Measurements from ENCODE around the gene BPNT1. TPM values are rescaled to one million over a fixed set of nuclear protein-coding genes. Genes with fewer than 3 reads are reported as not detected.

BPNT1 gene
- total and polyA plus RNA-seq, 2 donors (not counting 3 experiments of a cell fraction or from before 2014, with no cell fraction given): 20.3 to 29.0 TPM

GRCh38 chr1:220067269-220068204 is 22.1 kb downstream of the BPNT1 start:
- Histone ChIP-seq H4K20me1 (replicated peaks; ENCODE audit: control insufficient read depth, extremely low read depth, insufficient read depth, low read length) (no peaks in the 10 kb centered on the region), H3K27ac (ENCODE audit: insufficient read depth, low read depth, low read length) (no peak overlapping the region), H3K9me3 (replicated peaks; ENCODE audit: control insufficient read depth, insufficient read depth, low read length) (no peaks in the 10 kb centered on the region), H3K79me2 (ENCODE audit: control insufficient read depth, insufficient read depth, low read length) (no peaks in the 10 kb centered on the region), H2AFZ (ENCODE audit: low read depth, low read length) (no peak overlapping the region), H3K4me2 (ENCODE audit: insufficient read depth, low read length) (no peak overlapping the region), H3K4me3 (replicated peaks in 1 of 3; ENCODE audit: insufficient read depth in 1 of 3, low read depth in 1 of 3, low read length in 3 of 3) (no peak overlapping the region), H3K9me1 (replicated peaks; ENCODE audit: control insufficient read depth, extremely low read depth, insufficient read depth, low read length) (no peaks in the 10 kb centered on the region), H3K27me3 (ENCODE audit: control insufficient read depth in 2 of 2, insufficient read depth in 2 of 2, low read length in 2 of 2) (no peaks in the 10 kb centered on the region), H3K4me1 (ENCODE audit: control insufficient read depth, extremely low read depth, insufficient read depth, low read length) (peaks cover 4% of the 10 kb centered on the region), H3K9ac (replicated peaks; ENCODE audit: extremely low read depth, insufficient read depth, low read length) (no peak overlapping the region), H3K36me3 (ENCODE audit: control insufficient read depth in 2 of 2, extremely low read depth in 1 of 2, insufficient read depth in 2 of 2, low read length in 2 of 2) (peaks cover 3 to 7% of the 10 kb centered on the region in 2 experiments)
- no TSS peak for BruUV-seq (replicated peaks)
- intact Hi-C loops (cut with micrococcal nuclease) (no loop called here), dilution Hi-C loops (cut with MboI; ENCODE audit: extremely low pct_ligation_motif_present, low sequenced_read_pairs) (no loop called here)
- DNase-seq (ENCODE audit: low read depth, low spot score) (no peak), FAIRE-seq (no peak)
- CTCF ChIA-PET: interaction anchor here (0.8 to 1.0 kb wide), 2 partner anchors 22 to 46 kb away, joined by 3 read pairs; partner anchors contain the start of gene BPNT1
- TF ChIP-seq FOS (IDR thresholded peaks at IDR 0.05; ENCODE audit: borderline replicate concordance, insufficient read depth, low read length) (peak; percentile 61), JUN (IDR thresholded peaks at IDR 0.05; ENCODE audit: borderline replicate concordance, insufficient read depth, insufficient read length, low read depth) (peak; percentile 62), CTCF (IDR thresholded peaks at IDR 0.05; ENCODE audit: extremely low read depth in 1 of 2, insufficient read depth in 1 of 2, low read depth in 1 of 2, low read length in 2 of 2) (no peak), MAX (IDR thresholded peaks at IDR 0.05; ENCODE audit: insufficient read depth, insufficient read length) (no peak), POLR2A (IDR thresholded peaks at IDR 0.05; ENCODE audit: low read depth, low read length) (no peak), EZH2 (IDR thresholded peaks at IDR 0.05; ENCODE audit: borderline replicate concordance, low read depth, low read length, severe bottlenecking) (no peak), POLR2AphosphoS5 (IDR thresholded peaks at IDR 0.05; ENCODE audit: insufficient read depth, low read depth, low read length) (no peak)
- POLR2A ChIA-PET: no interaction called here

Measured in endothelial cell of umbilical vein (primary cell).